Measurements from ENCODE around the gene EHMT1. TPM values are rescaled to one million over a fixed set of nuclear protein-coding genes. Genes with fewer than 3 reads are reported as not detected.

The EHMT1 gene
- total and polyA plus RNA-seq, 9 of the 15 experiments (the other 6 are each of a cell fraction or from before 2014, with no cell fraction given), result 2.2 to 76.0 (median 36.4) TPM

DNA sequence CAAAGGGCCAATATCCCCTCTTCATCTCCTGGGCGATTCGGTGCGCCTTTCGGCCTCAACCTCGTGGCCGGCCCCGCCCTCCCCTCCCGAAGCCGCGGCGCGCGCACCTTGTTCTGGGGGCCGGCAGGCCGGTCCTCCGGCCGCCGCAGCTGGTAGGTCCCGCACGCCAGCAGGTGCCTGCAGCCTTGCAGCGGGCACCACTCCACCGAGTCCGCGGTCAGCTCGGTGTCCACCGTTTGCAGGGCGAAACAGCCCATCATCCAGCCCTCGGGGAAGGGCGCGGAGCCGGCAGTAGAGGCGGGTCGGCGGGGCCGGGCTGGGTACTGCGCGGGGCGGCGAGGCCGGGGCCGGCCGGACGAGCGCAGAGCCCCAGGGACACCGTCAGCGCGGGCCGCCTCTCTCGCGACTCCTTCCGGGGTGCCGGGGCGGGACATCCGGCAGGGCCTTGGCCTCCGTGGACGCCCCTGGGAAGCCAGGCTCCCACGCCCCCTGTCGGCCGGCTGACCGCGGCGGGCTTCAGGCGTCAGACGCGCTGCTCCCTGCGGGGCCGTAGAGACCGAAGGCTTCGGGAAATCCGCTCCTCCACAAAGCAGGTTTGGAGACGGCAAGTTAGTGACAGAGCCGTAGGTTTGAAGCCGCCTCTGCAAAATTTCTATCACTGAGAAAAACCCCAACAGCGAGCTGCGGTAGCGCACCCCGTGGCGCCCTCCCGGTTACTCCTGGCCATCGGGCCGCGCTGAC is 40.1 kb upstream of the EHMT1 start, which contains the start of gene DPH7 (continued):
- TF ChIP-seq, protein P1, sequence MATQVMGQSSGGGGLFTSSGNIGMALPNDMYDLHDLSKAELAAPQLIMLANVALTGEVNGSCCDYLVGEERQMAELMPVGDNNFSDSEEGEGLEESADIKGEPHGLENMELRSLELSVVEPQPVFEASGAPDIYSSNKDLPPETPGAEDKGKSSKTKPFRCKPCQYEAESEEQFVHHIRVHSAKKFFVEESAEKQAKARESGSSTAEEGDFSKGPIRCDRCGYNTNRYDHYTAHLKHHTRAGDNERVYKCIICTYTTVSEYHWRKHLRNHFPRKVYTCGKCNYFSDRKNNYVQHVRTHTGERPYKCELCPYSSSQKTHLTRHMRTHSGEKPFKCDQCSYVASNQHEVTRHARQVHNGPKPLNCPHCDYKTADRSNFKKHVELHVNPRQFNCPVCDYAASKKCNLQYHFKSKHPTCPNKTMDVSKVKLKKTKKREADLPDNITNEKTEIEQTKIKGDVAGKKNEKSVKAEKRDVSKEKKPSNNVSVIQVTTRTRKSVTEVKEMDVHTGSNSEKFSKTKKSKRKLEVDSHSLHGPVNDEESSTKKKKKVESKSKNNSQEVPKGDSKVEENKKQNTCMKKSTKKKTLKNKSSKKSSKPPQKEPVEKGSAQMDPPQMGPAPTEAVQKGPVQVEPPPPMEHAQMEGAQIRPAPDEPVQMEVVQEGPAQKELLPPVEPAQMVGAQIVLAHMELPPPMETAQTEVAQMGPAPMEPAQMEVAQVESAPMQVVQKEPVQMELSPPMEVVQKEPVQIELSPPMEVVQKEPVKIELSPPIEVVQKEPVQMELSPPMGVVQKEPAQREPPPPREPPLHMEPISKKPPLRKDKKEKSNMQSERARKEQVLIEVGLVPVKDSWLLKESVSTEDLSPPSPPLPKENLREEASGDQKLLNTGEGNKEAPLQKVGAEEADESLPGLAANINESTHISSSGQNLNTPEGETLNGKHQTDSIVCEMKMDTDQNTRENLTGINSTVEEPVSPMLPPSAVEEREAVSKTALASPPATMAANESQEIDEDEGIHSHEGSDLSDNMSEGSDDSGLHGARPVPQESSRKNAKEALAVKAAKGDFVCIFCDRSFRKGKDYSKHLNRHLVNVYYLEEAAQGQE (IDR thresholded peaks at IDR 0.05; ENCODE audit: borderline replicate concordance), result peak; percentile 43; the same call in 1 of the 2 replicates
- TF ChIP-seq, protein P1 (CRISPR knock-in tag; IDR thresholded peaks at IDR 0.05; ENCODE audit: low read depth), result peak; percentile 72; the same call in 1 of the 2 replicates
- TF ChIP-seq, protein P2, sequence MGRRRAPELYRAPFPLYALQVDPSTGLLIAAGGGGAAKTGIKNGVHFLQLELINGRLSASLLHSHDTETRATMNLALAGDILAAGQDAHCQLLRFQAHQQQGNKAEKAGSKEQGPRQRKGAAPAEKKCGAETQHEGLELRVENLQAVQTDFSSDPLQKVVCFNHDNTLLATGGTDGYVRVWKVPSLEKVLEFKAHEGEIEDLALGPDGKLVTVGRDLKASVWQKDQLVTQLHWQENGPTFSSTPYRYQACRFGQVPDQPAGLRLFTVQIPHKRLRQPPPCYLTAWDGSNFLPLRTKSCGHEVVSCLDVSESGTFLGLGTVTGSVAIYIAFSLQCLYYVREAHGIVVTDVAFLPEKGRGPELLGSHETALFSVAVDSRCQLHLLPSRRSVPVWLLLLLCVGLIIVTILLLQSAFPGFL (CRISPR knock-in tag; IDR thresholded peaks at IDR 0.05), result peak; percentile 87; the same call in 1 of the 2 replicates
- TF ChIP-seq ZNF24 (IDR thresholded peaks at IDR 0.05), result peak; percentile 31; the same call in 1 of the 2 replicates
- TF ChIP-seq ZC3H8 (IDR thresholded peaks at IDR 0.05), result no peak
- TF ChIP-seq RHOXF2B (CRISPR knock-in tag; conservative IDR thresholded peaks at IDR 0.05), result no peak
- TF ChIP-seq HES1 (IDR thresholded peaks at IDR 0.05; ENCODE audit: low read depth), result no peak
- no peak for TF ChIP-seq LARP7 (IDR thresholded peaks at IDR 0.05)
- TF ChIP-seq ZC3H11A (IDR thresholded peaks at IDR 0.05; ENCODE audit: low read depth, low read length), result no peak
- TF ChIP-seq SREBF1 (IDR thresholded peaks at IDR 0.05; ENCODE audit: borderline replicate concordance, low read depth, low read length), result peak; percentile 72
- no peak for TF ChIP-seq PHF21A (IDR thresholded peaks at IDR 0.05; ENCODE audit: borderline replicate concordance, low read depth)
- TF ChIP-seq ARNT (IDR thresholded peaks at IDR 0.05), result no peak
